ENCODE results near the gene CDH10.

The CDH10 gene

DNA sequence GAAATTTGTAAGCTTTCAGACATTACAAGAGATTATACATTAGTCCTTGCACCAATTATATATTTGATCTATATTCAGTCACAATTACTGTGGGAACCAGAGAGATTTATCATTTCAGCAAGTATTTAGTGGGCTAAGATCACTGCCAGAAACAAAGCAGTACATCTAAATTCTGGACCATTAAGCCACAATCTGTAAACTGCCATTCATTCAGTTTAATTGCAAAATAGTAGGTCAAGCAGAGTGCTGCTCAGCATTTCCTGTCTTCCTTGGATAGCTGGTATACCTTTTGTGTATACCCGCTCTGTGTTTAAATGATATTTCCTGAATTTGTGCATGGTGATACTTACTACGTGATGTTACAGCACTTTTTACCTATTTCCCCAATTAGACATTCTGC lies 42.6 kb downstream of the CDH10 start:
- TF ChIP-seq SIN3A (IDR thresholded peaks at IDR 0.05; ENCODE audit: borderline replicate concordance, insufficient read depth, low read length) (no peak), FOXP2 (optimal IDR thresholded peaks at IDR 0.05; ENCODE audit: borderline replicate concordance, extremely low read depth, extremely low read length, insufficient read depth) (no peak), TAF1 (IDR thresholded peaks at IDR 0.05; ENCODE audit: borderline replicate concordance, insufficient read depth, low read length) (no peak), POLR2AphosphoS5 (IDR thresholded peaks at IDR 0.05; ENCODE audit: low read depth, low read length) (no peak)
- TF ChIP-seq, protein P1, sequence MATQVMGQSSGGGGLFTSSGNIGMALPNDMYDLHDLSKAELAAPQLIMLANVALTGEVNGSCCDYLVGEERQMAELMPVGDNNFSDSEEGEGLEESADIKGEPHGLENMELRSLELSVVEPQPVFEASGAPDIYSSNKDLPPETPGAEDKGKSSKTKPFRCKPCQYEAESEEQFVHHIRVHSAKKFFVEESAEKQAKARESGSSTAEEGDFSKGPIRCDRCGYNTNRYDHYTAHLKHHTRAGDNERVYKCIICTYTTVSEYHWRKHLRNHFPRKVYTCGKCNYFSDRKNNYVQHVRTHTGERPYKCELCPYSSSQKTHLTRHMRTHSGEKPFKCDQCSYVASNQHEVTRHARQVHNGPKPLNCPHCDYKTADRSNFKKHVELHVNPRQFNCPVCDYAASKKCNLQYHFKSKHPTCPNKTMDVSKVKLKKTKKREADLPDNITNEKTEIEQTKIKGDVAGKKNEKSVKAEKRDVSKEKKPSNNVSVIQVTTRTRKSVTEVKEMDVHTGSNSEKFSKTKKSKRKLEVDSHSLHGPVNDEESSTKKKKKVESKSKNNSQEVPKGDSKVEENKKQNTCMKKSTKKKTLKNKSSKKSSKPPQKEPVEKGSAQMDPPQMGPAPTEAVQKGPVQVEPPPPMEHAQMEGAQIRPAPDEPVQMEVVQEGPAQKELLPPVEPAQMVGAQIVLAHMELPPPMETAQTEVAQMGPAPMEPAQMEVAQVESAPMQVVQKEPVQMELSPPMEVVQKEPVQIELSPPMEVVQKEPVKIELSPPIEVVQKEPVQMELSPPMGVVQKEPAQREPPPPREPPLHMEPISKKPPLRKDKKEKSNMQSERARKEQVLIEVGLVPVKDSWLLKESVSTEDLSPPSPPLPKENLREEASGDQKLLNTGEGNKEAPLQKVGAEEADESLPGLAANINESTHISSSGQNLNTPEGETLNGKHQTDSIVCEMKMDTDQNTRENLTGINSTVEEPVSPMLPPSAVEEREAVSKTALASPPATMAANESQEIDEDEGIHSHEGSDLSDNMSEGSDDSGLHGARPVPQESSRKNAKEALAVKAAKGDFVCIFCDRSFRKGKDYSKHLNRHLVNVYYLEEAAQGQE (IDR thresholded peaks at IDR 0.05; ENCODE audit: insufficient read depth in 1 of 2, low read depth in 2 of 2, low read length in 2 of 2): no peak

GRCh38 chr5:24598956-24599355 lies 45.8 kb downstream of the CDH10 start:
- TF ChIP-seq TAF1 (IDR thresholded peaks at IDR 0.05; ENCODE audit: borderline replicate concordance, insufficient read depth, low read length): no peak
- TF ChIP-seq, protein P1 (IDR thresholded peaks at IDR 0.05; ENCODE audit: insufficient read depth in 1 of 2, low read depth in 2 of 2, low read length in 2 of 2): no peak
- TF ChIP-seq POLR2AphosphoS5 (IDR thresholded peaks at IDR 0.05; ENCODE audit: low read depth, low read length): no peak
- no peak for TF ChIP-seq FOXP2 (optimal IDR thresholded peaks at IDR 0.05; ENCODE audit: borderline replicate concordance, extremely low read depth, extremely low read length, insufficient read depth)
- TF ChIP-seq SIN3A (IDR thresholded peaks at IDR 0.05; ENCODE audit: borderline replicate concordance, insufficient read depth, low read length): no peak

DNA sequence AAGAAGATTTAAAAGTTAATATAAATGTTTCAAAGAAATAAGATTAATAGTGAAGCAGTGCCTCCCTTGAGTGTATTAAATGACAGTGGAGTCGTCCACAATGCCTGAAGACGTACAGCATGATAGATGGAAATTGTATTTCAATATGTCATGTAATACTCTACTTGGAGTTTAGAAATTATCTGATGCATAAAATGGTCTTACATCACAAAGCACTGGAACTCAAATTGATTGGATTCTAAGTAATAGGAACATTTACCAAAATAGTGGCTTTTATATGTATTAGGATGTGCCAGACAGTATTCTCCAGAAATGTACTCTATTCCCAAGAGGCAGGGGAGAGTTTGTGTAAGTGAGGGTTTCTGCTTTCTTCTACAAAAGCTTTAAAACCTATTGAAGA lies 49.4 kb downstream of the CDH10 start:
- TF ChIP-seq SIN3A (IDR thresholded peaks at IDR 0.05; ENCODE audit: borderline replicate concordance, insufficient read depth, low read length) (no peak), POLR2AphosphoS5 (IDR thresholded peaks at IDR 0.05; ENCODE audit: low read depth, low read length) (no peak), TAF1 (IDR thresholded peaks at IDR 0.05; ENCODE audit: borderline replicate concordance, insufficient read depth, low read length) (no peak), FOXP2 (optimal IDR thresholded peaks at IDR 0.05; ENCODE audit: borderline replicate concordance, extremely low read depth, extremely low read length, insufficient read depth) (no peak)
- TF ChIP-seq, protein P1 (IDR thresholded peaks at IDR 0.05; ENCODE audit: insufficient read depth in 1 of 2, low read depth in 2 of 2, low read length in 2 of 2): no peak

DNA sequence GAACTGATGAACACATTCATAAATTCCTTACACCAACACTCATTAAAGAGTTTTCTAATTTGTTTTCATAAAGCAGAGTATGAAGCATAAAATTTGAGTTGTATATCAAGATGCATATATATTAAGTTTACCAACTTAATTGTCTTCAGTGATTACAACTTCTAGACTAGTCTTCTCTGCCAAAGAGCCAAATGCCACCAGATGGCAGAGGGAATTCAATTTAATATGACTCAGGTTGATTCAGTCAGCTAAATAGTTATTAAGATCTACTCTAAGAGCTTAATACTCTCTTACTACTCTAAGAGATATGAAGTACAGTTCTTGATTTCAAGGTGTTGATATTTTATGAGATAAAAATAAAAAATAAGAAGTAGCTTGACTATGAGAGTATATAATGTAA lies 53.4 kb downstream of the CDH10 start:
- TF ChIP-seq POLR2AphosphoS5 (IDR thresholded peaks at IDR 0.05; ENCODE audit: low read depth, low read length) (no peak), TAF1 (IDR thresholded peaks at IDR 0.05; ENCODE audit: borderline replicate concordance, insufficient read depth, low read length) (no peak), FOXP2 (optimal IDR thresholded peaks at IDR 0.05; ENCODE audit: borderline replicate concordance, extremely low read depth, extremely low read length, insufficient read depth) (no peak), SIN3A (IDR thresholded peaks at IDR 0.05; ENCODE audit: borderline replicate concordance, insufficient read depth, low read length) (no peak)
- TF ChIP-seq, protein P1 (IDR thresholded peaks at IDR 0.05; ENCODE audit: insufficient read depth in 1 of 2, low read depth in 2 of 2, low read length in 2 of 2): no peak

DNA sequence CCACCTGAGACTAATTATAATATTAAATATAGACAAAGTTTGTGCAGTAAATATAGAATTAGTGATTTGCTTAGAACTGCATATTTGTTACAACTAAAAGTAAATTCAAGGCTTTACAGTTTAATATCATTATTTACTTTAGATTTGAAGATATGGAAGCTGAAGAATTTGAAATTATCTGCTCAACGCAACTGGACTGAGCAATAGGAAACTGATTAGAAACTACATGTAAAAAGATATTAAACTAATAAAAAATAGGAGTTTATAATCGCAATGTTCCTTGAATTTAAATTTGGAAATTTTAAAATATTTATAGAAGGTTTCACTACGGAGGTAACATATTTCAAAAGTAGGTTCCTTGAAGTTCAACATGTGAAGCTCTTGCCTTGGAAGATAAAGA lies 55.2 kb downstream of the CDH10 start:
- TF ChIP-seq SIN3A (IDR thresholded peaks at IDR 0.05; ENCODE audit: borderline replicate concordance, insufficient read depth, low read length): no peak
- TF ChIP-seq TAF1 (IDR thresholded peaks at IDR 0.05; ENCODE audit: borderline replicate concordance, insufficient read depth, low read length): no peak
- TF ChIP-seq, protein P1 (IDR thresholded peaks at IDR 0.05; ENCODE audit: insufficient read depth in 1 of 2, low read depth in 2 of 2, low read length in 2 of 2): no peak
- no peak for TF ChIP-seq POLR2AphosphoS5 (IDR thresholded peaks at IDR 0.05; ENCODE audit: low read depth, low read length)
- no peak for TF ChIP-seq FOXP2 (optimal IDR thresholded peaks at IDR 0.05; ENCODE audit: borderline replicate concordance, extremely low read depth, extremely low read length, insufficient read depth)
